ENCODE measurements around the gene CSNK1D. TPM values are rescaled to one million over a fixed set of nuclear protein-coding genes. Genes with fewer than 3 reads are reported as not detected.

CSNK1D gene
- total RNA-seq, 1 experiment from 2014 or later = 234 TPM

DNA sequence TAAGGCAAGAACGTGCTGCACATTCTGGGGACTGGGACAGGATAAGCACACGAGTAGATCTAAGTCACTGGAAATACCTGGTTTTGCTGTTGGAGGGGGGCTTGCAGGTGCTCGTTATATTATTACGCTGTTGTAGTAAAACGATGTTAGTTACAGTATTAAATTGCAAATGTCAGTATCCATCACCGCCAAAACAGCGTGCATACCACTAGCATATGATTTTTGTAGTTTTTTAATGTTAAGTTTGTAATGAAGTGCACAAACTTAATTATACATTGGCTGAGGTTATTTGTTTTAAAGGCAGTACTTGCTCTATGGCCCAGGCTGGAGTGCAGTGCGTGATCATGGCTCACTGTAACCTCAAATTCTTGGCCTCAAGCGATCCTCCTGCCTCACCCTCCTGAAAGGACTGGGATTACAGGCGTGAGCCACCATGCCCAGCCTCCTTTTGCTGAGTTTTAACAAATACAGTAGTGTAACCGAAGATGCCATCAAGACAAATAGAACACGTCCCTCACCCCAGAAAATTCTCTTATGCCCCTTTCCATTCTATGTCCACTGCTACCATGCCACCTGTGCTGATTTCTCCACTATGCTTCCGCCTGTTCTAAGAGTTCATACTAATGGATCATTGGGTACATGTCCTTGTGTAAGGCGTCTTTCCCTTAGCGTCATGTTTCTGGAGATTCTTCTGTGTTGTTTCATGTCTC is 20.7 kb upstream of the CSNK1D start:
- Histone ChIP-seq H3K27me3 (ENCODE audit: control insufficient read depth, insufficient read depth, low read length) (no peaks in the 10 kb centered on the region), H3K4me3 (ENCODE audit: low read depth in 2 of 2, low read length in 2 of 2) (peak overlapping the region; percentile 45 to 48), H3K27ac (ENCODE audit: low read length) (peak overlapping the region; percentile 85), H3K9me3 (ENCODE audit: control insufficient read depth, insufficient read depth, low read depth, low read length) (no peaks in the 10 kb centered on the region), H3K4me1 (ENCODE audit: control insufficient read depth, insufficient read depth, low read length) (peaks cover 67% of the 10 kb centered on the region), H3K36me3 (ENCODE audit: control insufficient read depth, insufficient read depth, low read length) (no peaks in the 10 kb centered on the region; the same call in 1 of the 2 replicates)
- intact Hi-C loops (cut with micrococcal nuclease; ENCODE audit: unreplicated experiment) = no loop called here
- ATAC-seq = no peak
- BruUV-seq (replicated peaks) = TSS peak; percentile 98
- ChIA-PET CTCF (interaction anchor here (0.7 kb wide), 2 partner anchors 11 to 123 kb away, joined by 3 to 5 read pairs; no protein-coding TSS in a partner anchor), POLR2A (interaction anchor here (0.7 kb wide), 1 partner anchor 32 kb away, joined by 3 read pairs; no protein-coding TSS in a partner anchor)
- no peak for DNase-seq (ENCODE audit: low read depth, low spot score)
- TF ChIP-seq TCF7L2 (IDR thresholded peaks at IDR 0.05; ENCODE audit: low read depth, low read length) (no peak), POLR2AphosphoS5 (IDR thresholded peaks at IDR 0.05; ENCODE audit: low read depth, low read length) (peak; percentile 63), SIN3A (IDR thresholded peaks at IDR 0.05; ENCODE audit: borderline replicate concordance, insufficient read depth, low read depth, low read length) (no peak)
- in situ Hi-C loops (cut with HindIII; ENCODE audit: low pct_unique_long_range_greater_than_20kb, low sequenced_read_pairs) = loop anchor here (10.0 kb wide), 1 partner anchor 51 kb away; no protein-coding TSS in a partner anchor

DNA sequence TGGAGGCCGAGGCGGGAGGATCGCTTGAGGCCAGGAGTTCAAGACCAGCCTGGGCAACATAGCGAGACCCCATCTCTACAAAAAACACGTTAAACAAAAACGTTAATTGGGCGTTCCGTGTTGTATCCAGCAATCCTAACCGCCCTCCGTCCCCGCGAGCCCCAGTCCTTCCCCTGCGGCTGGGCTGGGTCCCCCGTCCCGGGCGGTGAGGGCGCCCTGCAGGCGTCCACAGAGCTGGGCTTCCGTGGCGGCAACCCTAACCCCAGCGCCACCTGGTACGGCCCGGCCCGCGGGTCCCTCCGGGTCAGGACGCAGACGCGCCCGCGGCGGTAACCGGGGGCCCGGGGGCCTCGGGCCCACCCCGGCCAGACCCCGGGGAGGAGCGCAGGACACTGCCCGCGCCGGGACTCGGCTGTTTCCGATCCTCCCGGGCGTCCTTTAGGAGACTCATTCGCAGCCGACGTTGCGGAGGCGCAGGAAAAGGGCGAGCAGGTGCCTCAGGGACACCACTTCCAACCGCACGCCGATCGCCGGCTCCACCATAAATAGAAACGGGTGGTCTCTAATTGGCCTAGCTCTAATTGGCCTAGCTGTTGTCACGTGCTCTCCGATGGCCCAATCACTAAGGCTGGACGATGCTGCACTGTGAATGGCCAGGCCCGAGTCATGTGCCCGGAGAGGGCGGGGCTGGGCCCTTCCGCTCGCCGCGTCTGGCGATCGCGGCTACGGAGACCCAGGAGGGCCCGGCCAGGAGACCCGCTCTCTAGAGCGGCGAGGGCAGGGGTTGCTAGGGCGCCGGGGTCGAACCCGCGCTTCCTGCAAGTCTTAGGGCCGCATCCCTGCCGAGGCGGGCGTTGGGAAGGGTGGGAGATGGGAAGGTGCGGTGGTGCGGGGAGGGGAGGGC is 19.0 kb upstream of the CSNK1D start:
- Histone ChIP-seq H3K4me1 (ENCODE audit: control insufficient read depth, insufficient read depth, low read length) (peaks cover 63% of the 10 kb centered on the region), H3K36me3 (ENCODE audit: control insufficient read depth, insufficient read depth, low read length) (no peaks in the 10 kb centered on the region; the same call in 1 of the 2 replicates), H3K9me3 (ENCODE audit: control insufficient read depth, insufficient read depth, low read depth, low read length) (no peaks in the 10 kb centered on the region), H3K4me3 (ENCODE audit: low read depth in 2 of 2, low read length in 2 of 2) (peak overlapping the region; percentile 60 to 66), H3K27ac (ENCODE audit: low read length) (peak overlapping the region; percentile 89), H3K27me3 (ENCODE audit: control insufficient read depth, insufficient read depth, low read length) (no peaks in the 10 kb centered on the region)
- BruUV-seq (replicated peaks) = TSS peak; percentile 96
- DNase-seq (ENCODE audit: low read depth, low spot score) (peak; percentile 85), ATAC-seq (peak; percentile 94)
- TF ChIP-seq, protein P1, sequence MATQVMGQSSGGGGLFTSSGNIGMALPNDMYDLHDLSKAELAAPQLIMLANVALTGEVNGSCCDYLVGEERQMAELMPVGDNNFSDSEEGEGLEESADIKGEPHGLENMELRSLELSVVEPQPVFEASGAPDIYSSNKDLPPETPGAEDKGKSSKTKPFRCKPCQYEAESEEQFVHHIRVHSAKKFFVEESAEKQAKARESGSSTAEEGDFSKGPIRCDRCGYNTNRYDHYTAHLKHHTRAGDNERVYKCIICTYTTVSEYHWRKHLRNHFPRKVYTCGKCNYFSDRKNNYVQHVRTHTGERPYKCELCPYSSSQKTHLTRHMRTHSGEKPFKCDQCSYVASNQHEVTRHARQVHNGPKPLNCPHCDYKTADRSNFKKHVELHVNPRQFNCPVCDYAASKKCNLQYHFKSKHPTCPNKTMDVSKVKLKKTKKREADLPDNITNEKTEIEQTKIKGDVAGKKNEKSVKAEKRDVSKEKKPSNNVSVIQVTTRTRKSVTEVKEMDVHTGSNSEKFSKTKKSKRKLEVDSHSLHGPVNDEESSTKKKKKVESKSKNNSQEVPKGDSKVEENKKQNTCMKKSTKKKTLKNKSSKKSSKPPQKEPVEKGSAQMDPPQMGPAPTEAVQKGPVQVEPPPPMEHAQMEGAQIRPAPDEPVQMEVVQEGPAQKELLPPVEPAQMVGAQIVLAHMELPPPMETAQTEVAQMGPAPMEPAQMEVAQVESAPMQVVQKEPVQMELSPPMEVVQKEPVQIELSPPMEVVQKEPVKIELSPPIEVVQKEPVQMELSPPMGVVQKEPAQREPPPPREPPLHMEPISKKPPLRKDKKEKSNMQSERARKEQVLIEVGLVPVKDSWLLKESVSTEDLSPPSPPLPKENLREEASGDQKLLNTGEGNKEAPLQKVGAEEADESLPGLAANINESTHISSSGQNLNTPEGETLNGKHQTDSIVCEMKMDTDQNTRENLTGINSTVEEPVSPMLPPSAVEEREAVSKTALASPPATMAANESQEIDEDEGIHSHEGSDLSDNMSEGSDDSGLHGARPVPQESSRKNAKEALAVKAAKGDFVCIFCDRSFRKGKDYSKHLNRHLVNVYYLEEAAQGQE (IDR thresholded peaks at IDR 0.05; ENCODE audit: insufficient read depth in 1 of 2, low read depth in 2 of 2, low read length in 1 of 2) = 0 out of 4 replicates have a peak, but pooled peaks of 1 of the 2 experiments have one; percentile 55
- TF ChIP-seq TCF7L2 (IDR thresholded peaks at IDR 0.05; ENCODE audit: low read depth, low read length) (no peak), SIN3A (IDR thresholded peaks at IDR 0.05; ENCODE audit: borderline replicate concordance, insufficient read depth, low read depth, low read length) (peak; percentile 39), POLR2AphosphoS5 (IDR thresholded peaks at IDR 0.05; ENCODE audit: low read depth, low read length) (peak; percentile 97), CTCF (IDR thresholded peaks at IDR 0.05) (no peak)
- in situ Hi-C loops (cut with HindIII; ENCODE audit: low pct_unique_long_range_greater_than_20kb, low sequenced_read_pairs) = loop anchor here (10.0 kb wide), 1 partner anchor 52 kb away; no protein-coding TSS in a partner anchor
- ChIA-PET POLR2A (interaction anchor here (0.6 to 1.0 kb wide), 3 partner anchors 8 to 28 kb away, joined by 4 to 13 read pairs (median 4); no protein-coding TSS in a partner anchor), CTCF (no interaction called here)
- intact Hi-C loops (cut with micrococcal nuclease; ENCODE audit: unreplicated experiment) = no loop called here

Data from Panc1 (cell line).